Mesodermal cell (in vitro differentiated cells): ENCODE data around the gene RPTOR.
A peak's percentile ranks its signal among the peaks of the same experiment; 100 is the strongest.

Source experiments
- H3K27ac ChIP-seq: 2 replicates; pipeline ENCODE4 v1.7.0; 2013; ENCODE audit warnings: mild to moderate bottlenecking, low read depth, low read length, moderate library complexity; ENCODE audit not compliant: severe bottlenecking
- H3K36me3 ChIP-seq: 2 replicates; pipeline ENCODE4 v1.7.1; 2013; ENCODE audit warnings: mild to moderate bottlenecking, low read length, moderate library complexity; ENCODE audit not compliant: control insufficient read depth, insufficient read depth
- H3K4me1 ChIP-seq: one replicate; pipeline ENCODE4 v1.7.1; 2013; ENCODE audit warnings: mild to moderate bottlenecking, low read length; ENCODE audit not compliant: insufficient read depth, control insufficient read depth, poor library complexity, severe bottlenecking
- H3K4me3 ChIP-seq: 2 replicates; pipeline ENCODE4 v1.7.0; 2013; ENCODE audit warnings: low read length, control low read depth, mild to moderate bottlenecking; ENCODE audit not compliant: insufficient read depth, poor library complexity, severe bottlenecking; ENCODE audit errors: extremely low read depth
- H3K9me3 ChIP-seq: 2 replicates; pipeline ENCODE4 v1.7.1; 2013; ENCODE audit warnings: mild to moderate bottlenecking, low read length, moderate library complexity; ENCODE audit not compliant: control insufficient read depth
- WGBS, 2 experiments: methylation state at CpG; one replicate each; pipeline ENCODE4 v1.1.5; 2013; ENCODE audit warnings: missing lambda C conversion rate in 2 of 2; ENCODE audit not compliant: insufficient coverage in 2 of 2; 5-methylcytosine and 5-hydroxymethylcytosine counted together

Gene RPTOR

DNA sequence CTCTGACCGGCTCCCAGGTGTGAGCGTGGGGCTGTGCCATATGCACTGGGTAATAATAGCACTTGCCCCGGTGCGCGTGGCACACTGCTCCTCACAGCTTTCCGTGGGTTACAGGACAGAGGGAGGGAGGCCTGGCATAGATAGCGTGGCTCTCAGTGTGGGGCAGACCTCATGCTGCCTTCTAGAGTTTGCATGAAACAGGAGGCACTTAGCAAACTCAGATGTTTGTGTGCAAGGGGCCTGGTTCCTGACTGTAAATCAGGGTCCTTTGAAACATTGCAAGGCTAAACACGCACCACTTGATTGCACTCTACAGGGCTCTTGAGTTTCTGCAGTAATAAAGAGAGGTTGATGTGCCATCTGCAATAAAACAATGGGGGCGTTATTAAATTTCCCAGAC, 101.7 kb downstream of the RPTOR start:
- WGBS, 2 experiments = 82 to 91% methylated on average over 8 of the region's 9 CpGs
- Histone ChIP-seq H3K9me3 (no peaks in the 10 kb centered on the region), H3K36me3 (peaks cover 7% of the 10 kb centered on the region), H3K4me3 (no peak overlapping the region), H3K27ac (no peak overlapping the region), H3K4me1 (peaks cover 23% of the 10 kb centered on the region)

DNA sequence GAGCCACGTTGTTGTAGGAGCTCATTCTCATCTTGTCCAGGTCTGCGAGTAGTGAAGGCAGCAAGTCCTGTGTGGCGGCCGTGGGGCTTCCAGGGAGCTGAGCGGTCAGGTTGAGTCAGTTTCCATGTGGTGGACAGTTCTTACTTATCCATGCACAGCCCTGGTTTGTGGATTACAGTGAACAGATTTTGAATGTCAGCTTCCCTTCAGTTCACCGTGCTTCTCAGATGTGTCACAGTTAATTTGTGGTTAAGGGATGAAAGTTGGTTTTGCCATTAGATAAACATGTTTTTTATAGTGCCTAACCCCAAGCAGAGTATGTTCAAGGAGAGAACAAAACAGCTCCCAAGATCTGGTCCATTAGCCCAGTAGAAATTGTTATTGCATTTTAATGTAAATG, 103.1 kb downstream of the RPTOR start:
- Histone ChIP-seq H3K27ac (no peak overlapping the region), H3K4me3 (no peak overlapping the region), H3K36me3 (peaks cover 7% of the 10 kb centered on the region), H3K9me3 (no peaks in the 10 kb centered on the region), H3K4me1 (peaks cover 23% of the 10 kb centered on the region)
- WGBS, 2 experiments = 94 to 100% methylated on average over 5 of the region's 6 CpGs

DNA sequence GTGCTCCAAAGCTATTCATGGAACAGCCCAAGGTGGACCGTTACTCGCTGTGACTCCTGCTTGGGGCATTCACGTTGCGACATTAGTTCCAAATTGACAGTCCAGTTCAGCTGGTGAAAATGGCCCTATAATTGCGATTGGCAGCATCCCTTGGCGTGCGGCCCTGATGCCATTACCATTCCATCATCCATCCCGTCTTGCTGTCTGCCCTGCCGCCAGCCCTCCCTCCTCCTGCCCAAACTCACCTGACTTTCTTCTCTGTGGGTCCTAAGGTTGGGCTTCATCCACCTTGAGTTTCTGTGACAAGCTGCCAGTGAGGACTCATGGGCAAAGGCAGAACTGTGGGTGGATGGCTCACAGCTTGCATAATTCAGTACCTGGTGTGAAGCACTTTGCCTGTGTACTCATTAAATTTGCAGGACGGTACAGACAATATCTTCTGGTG, 104.6 kb downstream of the RPTOR start:
- no peak overlapping the region for H3K4me3 ChIP-seq
- 98 to 99% methylated on average over 9 of the region's 10 CpGs for WGBS, 2 experiments
- H3K27ac ChIP-seq = peak overlapping the region; percentile 26
- H3K4me1 ChIP-seq = peaks cover 23% of the 10 kb centered on the region
- H3K36me3 ChIP-seq = no peaks in the 10 kb centered on the region
- H3K9me3 ChIP-seq = no peaks in the 10 kb centered on the region

DNA sequence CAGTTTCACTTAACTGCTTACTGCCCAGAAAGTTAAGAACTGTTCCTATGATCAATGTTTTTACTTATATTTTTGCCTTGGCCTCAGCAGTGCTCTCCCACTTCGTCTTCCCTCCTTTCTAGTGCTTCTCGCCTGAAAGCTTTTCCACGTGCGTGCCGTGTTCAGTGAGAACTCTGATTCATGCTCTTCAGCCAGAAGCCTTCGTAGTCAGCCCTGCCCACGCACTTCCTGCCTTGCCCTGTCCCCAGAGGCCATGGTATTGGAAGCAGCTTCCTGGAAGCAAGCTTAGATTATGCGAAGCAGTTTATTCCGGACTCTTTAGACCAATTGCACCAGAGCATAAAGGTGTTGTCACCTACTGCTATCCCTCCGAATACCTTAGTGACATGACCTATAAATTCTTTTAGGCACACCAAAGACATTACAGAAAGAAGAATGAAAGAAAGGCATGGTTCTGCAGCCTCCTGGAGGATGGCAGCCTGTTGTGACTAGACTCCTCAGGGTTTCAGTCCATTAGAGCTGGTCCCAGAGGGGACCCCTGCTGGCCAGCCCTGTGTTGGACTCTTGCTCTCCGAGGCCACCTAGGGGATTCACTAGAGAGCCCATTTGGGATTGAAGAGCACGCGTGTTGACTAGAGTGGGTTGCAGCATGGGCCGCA, 105.2 kb downstream of the RPTOR start:
- peaks cover 23% of the 10 kb centered on the region for H3K4me1 ChIP-seq
- H3K36me3 ChIP-seq = no peaks in the 10 kb centered on the region
- H3K9me3 ChIP-seq = no peaks in the 10 kb centered on the region
- H3K27ac ChIP-seq = peak overlapping the region; percentile 26
- WGBS, 2 experiments = 74 to 76% methylated on average over 12 to 13 of the region's 14 CpGs
- no peak overlapping the region for H3K4me3 ChIP-seq

DNA sequence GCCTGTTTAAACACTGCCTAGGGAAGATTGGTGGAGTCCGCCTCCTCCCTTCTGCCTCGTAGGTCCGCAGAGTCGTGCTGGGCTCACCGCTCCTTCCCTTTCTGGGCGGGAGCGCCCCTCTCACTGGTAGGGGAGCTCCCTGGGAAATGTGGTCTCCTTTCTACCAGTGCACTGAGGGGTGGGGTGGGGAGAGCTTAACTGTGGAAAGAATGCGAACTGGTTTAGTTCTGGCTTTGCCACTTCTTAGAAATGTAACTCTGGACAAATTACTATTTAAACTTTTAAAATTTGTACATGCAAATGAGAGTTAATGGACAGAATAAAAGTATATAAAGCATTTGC, 105.7 kb downstream of the RPTOR start:
- Histone ChIP-seq H3K36me3 (no peaks in the 10 kb centered on the region), H3K4me3 (no peak overlapping the region), H3K4me1 (peaks cover 23% of the 10 kb centered on the region), H3K27ac (peak overlapping the region; percentile 26), H3K9me3 (no peaks in the 10 kb centered on the region)
- WGBS, 2 experiments = 45 to 100% methylated on average over 1 to 5 of the region's 8 CpGs

DNA sequence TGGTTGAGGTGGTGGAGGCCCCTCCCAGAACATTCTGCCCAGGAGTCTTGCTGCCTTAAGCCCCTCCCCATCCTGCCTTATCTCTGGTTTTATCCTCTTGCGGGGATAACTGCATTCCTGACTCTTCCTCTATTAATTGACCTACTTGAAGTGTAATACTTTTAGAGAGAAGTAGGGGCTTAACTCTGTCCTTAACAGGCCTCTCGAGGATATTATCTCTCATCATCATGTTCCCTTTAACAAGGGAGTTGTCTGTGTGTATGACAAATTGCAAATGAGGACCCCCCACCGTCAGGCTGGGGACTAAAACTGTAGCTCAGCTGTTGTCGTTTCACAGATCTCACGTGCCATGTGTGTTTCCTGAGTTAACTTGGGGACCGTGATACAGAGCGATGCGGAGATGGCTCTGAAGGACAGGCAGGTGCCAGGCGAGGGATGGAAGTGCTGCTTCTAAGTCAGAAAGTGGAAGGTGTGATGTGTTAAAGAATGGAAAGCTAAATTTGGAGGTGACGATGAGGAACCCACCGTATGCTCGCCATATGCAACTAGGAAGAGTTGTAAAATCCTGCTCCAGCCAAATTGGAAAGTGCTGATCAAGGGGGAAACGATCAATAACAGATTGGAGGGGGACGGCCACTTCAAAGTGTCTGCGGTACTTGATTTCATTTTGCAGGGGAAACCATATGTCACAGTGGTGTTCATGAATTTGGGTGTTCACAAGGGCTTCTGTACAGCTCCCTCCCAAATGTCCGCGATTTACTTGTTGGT, 106.3 kb downstream of the RPTOR start:
- H3K9me3 ChIP-seq = no peaks in the 10 kb centered on the region
- no peak overlapping the region for H3K4me3 ChIP-seq
- no peak overlapping the region for H3K27ac ChIP-seq
- H3K4me1 ChIP-seq = peaks cover 23% of the 10 kb centered on the region
- no peaks in the 10 kb centered on the region for H3K36me3 ChIP-seq
- 85 to 88% methylated on average over 14 to 15 of the region's 17 CpGs for WGBS, 2 experiments

DNA sequence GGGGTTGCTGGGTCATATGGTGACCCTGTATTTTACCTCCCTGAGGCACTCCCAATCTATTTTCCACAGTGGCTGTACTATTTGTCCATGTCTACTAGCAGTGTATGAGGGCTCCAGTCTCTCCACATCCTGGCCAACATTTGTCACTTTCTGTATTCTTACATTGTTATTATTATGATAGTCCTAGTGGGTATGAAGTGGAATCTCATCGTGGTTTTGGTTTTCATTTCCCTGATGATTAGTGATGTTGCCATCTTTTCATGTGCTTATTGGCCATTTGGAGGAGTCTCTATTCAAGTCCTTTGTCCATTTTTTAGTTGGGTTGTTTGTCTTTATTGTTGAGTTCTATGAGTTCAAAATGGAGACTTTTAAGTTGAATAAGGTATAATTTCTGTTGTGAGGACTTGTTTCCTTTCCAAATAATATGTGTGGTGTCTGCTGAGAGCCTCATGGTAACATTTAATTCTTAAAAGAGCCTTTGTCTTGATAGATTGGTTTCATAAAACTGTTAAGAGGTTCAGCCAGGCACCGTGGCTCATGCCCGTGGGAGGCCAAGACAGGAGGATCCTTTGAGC, 108.2 kb downstream of the RPTOR start:
- Histone ChIP-seq H3K9me3 (peaks cover 6% of the 10 kb centered on the region), H3K4me3 (no peak overlapping the region), H3K27ac (no peak overlapping the region), H3K36me3 (no peaks in the 10 kb centered on the region), H3K4me1 (peaks cover 23% of the 10 kb centered on the region)
- 88 to 100% methylated on average over 1 to 3 of the region's 3 CpGs for WGBS, 2 experiments

DNA sequence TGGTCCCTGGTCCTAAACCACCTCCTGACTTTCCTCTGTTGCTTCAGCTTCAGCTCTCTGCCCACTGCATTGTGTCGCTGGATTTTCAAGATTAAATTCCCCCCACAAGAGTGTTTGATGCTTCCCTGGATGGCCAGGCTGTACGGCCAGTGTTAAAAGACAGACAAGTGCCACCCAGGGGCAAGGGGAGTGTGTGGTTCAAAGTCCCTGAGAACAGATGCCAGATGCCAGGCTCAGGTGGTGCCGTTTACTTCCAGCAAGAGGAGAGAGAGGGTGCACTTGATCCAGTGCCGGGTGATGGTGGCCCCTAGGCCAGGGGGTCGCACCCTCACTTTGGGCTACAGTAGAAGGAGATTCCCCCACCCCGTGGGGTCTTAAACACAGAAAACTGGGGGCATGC, 109.2 kb downstream of the RPTOR start:
- no peak overlapping the region for H3K27ac ChIP-seq
- WGBS, 2 experiments = 92 to 96% methylated on average over 5 to 6 of the region's 6 CpGs
- peaks cover 6% of the 10 kb centered on the region for H3K9me3 ChIP-seq
- no peaks in the 10 kb centered on the region for H3K36me3 ChIP-seq
- H3K4me1 ChIP-seq = peaks cover 18% of the 10 kb centered on the region
- H3K4me3 ChIP-seq = no peak overlapping the region

DNA sequence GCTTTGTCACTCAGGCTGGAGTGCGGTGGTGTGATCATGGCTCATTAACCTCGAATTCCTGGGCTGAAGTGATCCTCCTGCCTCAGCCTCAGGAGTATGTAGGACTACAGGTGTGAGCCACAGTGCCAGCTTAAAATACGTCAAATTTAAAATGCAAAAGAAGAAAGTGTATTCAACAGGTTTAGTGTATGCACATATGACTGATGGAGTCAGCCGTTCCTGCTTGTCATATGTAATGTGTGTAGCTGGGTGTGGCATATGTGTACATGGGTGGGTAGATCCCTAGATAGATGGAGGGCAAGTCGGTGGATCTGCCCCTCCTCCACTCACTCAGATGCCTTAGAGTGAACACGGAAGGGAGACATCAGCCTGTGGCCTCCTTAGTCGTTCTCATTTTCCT, 111.0 kb downstream of the RPTOR start:
- Histone ChIP-seq H3K36me3 (no peaks in the 10 kb centered on the region), H3K9me3 (peaks cover 6% of the 10 kb centered on the region), H3K4me1 (peaks cover under 1% of the 10 kb centered on the region), H3K4me3 (no peak overlapping the region), H3K27ac (no peak overlapping the region)
- WGBS, 2 experiments = 90% methylated on average over 4 to 5 of the region's 7 CpGs

DNA sequence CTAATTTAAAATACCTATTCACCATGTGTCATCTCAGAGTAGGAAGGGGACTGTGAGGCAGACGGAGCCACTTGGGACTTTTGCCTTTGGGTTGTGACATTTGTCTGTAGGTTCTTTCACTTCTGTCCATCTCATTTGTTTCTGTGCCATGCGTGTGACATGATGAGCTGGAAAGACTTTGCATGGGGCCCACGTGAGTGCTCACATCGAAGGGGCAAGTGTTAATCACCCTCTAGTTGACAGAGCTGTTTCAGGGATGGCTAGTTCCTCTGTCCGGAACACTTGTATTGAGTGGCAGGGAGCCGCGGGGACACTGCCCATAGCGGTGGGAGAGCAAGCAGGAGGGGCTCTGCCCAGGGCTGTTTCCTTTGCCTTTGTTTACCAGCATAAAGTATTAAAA, 112.0 kb downstream of the RPTOR start:
- no peak overlapping the region for H3K27ac ChIP-seq
- H3K4me3 ChIP-seq = no peak overlapping the region
- 72 to 73% methylated on average over 5 to 8 of the region's 8 CpGs for whole genome bisulfite sequencing, 2 experiments
- no peaks in the 10 kb centered on the region for H3K36me3 ChIP-seq
- H3K9me3 ChIP-seq = peaks cover 6% of the 10 kb centered on the region
- no peaks in the 10 kb centered on the region for H3K4me1 ChIP-seq

DNA sequence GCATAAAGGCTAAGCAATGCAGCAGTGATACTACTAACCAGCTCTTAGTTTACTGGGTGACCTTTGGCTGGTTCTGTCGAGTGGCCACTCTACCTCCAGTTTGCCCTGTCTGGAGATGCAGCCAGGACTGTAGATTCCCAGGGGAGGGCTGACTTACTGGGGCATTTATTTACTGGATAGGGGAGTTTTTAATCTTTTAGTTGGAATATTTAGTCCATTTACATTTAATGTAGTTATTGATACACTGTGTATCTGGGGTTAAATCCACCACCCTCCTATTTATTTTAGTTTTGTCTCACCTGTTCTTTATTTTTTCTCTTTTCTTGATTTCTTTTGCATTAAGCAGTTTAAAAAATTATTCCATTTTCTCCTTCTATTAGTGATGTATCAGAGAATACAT, 112.9 kb downstream of the RPTOR start:
- Histone ChIP-seq H3K4me3 (no peak overlapping the region), H3K27ac (no peak overlapping the region), H3K36me3 (no peaks in the 10 kb centered on the region), H3K4me1 (no peaks in the 10 kb centered on the region), H3K9me3 (peaks cover 6% of the 10 kb centered on the region)
- WGBS, 2 experiments = 100% methylated on average over 1 of the region's 1 CpG; no CpG with 5 or more reads in 1 of the 2 experiments
